ENCODE measurements around the gene VWA8.
"Not testable (repeated sequence)": the region's sequence is repeated elsewhere in the genome, so short reads cannot be mapped to it uniquely, and the experiment has no call there.

Gene VWA8

GRCh38 chr13:41647699-41648313 lies 313.1 kb downstream of the VWA8 start:
- not testable (repeated sequence) for DNase-seq

DNA sequence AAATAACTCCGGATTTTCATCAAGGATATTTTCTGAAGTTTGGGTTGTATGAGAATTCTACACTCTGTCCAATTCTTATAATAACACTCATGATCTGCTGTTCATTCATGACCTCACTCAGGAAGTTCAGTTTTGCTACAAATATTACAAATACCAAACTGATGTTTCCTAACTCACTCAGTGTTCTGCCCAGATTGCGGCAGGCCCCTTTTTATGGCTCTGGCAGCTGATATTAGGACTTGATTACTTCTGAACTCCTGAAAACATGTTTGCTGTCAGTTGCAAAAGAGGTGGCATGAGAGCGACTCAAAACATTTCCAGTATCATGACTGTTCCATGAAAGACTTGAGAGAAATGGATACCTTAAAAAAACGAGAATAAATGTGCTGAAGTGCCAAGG lies 315.6 kb downstream of the VWA8 start:
- no peak for DNase-seq

GRCh38 chr13:41644742-41645141 lies 316.2 kb downstream of the VWA8 start:
- DNase-seq, result no peak

GRCh38 chr13:41643507-41643906 lies 317.4 kb downstream of the VWA8 start:
- DNase-seq, result no peak

DNA sequence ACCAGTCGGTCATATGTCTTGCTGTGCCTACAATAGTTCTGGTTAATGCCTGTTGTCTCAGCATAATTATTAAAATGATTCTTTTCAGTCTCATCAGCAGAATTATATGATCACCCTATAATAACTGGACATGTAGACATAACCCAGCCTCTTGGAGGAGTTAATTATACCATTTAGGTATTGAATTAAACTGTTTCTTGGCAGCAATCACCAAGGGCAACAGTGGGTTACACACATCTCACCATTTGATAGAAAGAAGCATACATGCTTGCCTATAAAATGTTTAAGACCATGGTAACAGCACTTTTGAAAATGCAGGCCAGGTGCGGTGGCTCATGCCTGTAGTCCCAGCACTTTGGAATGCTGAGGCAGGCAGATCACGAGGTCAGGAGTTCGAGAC lies 318.9 kb downstream of the VWA8 start:
- DNase-seq, result no peak

- DNase-seq, result no peak
These were observed 319.5 kb downstream of the VWA8 start for GRCh38 chr13:41641429-41641828.

DNA sequence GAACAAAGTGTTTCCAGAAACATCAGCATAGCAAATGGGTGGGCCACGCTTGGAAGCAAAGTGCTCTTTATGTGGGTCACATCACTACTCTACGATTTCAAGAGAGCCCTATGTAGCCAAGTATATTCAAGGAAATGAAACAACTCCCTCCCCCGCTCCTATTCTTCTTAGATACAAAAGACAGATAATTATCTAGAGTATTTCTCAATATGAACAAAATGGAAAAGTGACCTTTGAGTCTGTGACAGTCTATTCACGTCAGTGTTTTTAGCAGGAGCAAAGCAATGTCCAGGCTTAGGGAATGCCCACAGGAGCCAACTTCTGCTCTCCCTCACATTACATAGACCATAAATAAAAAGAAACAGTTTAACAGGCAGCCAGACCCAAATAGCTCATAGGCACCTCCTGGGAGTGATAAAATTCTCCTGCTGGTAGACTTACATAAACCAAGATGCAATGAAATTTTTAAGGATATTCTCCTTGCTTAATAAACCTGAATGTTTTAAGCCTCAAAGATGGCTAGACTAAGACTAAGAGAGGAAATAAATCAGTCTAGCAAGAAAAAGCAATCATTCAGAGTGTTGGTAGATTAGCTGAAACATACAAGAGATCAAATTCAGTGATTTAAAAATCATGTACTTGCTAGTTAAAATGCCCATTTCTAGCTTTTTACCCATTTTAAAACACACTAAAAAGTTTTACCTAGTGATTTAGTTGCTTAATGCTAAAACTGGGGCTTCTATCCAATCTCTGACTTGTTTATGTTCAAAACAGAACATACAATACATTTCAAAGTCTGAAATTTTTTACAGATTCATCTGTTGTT lies 320.7 kb downstream of the VWA8 start:
- no peak for DNase-seq

GRCh38 chr13:41639237-41639904 lies 321.5 kb downstream of the VWA8 start:
- no peak for DNase-seq

GRCh38 chr13:41637586-41637985 lies 323.3 kb downstream of the VWA8 start:
- DNase-seq, result no peak

- not testable (repeated sequence) for DNase-seq
These were observed 323.9 kb downstream of the VWA8 start for GRCh38 chr13:41637032-41637431.

- not testable (repeated sequence) for DNase-seq
These were observed 324.3 kb downstream of the VWA8 start for GRCh38 chr13:41636590-41636989.

DNA sequence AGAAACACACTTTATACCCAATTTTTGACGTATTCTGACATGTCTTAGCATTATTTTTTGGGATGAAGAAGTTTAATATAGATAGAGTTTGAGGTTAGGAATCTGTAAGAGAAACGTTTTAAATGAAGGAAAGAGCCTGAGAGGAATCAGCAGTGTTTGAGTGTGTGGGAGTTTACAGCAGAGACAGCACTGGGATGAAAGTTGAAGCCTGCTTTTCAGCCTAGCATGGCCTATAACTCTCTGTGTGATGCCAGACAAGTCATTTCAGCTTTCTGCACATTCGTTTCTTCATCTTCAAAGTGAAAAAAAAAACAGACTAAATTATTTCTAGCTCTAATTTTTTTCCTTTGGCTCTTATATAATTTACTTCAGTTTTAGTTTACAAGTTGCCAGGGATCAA lies 326.5 kb downstream of the VWA8 start:
- no peak for DNase-seq

- no peak for DNase-seq
These were observed 327.1 kb downstream of the VWA8 start for GRCh38 chr13:41633776-41634175.

DNA sequence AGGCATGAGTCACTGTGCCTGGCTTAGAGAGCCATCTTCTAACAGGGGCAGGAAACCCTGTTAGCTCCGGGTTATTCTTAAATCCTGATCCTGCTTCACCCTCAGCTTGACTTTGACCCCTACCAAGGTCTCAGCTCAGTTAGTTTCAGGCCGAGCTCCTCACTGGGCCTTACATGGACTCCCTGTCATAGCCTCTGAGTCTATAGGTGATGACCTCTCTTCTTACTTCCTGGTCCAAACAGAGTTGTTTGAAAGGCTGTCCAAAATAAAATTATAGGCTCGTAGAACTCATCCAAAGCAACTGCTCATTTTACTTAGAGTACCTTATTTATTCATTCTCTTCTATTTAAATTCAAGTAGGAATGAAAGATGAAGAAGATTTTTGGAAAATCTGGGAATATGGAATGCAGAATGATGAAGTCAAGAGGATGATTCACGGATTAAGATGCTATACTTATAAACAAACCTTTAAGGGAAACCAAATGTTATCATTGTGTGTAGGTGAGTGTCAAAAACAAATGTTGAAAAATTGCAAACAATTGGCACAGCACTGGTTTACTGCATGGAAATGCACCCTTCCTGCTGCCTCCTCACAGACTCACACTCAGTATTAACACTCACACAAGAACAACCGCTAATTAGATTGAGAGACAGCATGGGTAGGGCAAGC lies 329.5 kb downstream of the VWA8 start:
- DNase-seq, result no peak

DNA sequence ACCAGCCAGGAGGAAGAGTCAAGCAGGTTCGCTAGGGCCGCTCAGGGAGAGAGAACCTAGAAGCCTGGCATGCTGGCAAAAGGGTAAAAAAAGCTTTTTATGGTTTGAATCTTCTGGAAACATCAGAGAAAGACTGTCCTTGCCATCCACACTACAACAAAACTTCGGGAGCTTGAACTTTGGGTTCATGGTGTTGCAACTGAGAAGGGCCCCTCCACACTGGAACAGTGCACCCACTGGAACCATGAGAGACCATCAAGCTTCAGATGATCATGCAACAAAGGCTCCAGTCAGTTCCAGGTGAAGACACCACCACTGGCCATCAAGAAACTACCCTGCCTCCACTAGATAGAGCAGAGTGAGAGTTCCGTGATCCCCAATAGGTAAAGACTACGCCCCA lies 333.5 kb downstream of the VWA8 start:
- no peak for DNase-seq

- no peak for DNase-seq
These were observed 336.9 kb downstream of the VWA8 start for GRCh38 chr13:41624041-41624440.

GRCh38 chr13:41622432-41623429 lies 338.2 kb downstream of the VWA8 start:
- DNase-seq, result no peak

DNA sequence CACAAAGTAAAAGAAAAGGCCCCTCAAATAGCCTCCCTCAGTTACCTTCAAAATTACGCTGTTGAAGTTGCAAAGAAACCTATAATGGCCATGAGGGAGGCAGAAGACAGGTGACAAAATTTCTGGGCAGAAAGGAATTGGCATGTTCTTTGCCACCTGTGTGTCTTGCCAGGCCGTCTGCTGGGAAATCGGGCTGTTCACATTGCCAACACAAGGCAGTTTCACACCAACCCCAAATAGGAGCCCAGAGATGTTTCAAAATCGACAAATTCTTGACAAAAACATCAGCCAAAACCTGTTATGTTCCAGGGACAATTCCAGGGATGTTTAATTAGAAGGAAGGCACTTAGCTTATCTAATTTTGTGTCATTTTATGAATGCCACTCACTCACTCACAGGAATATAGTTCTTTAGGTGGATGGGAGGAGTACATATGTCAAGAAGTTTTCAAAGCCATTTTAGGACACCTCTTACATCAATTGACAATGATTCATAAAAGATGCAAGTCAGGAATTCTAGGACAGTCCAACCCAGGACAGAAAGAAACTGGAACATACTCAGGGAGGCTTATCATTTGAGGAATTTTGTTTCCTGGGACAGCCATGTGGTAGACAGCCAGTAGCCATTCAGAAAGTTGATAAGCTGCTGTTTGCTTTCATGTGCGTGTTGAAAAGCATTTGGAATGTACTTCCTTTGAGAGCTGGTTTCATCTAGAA lies 339.0 kb downstream of the VWA8 start:
- DNase-seq, result no peak

DNA sequence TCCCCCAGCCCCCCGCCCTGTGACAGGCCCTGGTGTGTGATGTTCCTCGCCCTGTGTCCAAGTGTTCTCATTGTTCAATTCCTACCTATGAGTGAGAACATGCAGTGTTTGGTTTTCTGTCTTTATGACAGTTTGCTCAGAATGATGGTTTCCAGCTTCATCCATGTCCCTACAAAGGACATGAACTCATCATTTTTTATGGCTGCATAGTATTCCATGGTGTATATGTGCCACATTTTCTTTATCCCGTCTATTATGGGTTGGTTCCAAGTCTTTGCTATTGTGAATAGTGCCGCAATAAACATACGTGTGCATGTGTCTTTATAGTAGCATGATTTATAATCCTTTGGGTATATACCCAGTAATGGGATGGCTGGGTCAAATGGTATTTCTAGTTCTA lies 343.3 kb downstream of the VWA8 start:
- not testable (repeated sequence) for DNase-seq

DNA sequence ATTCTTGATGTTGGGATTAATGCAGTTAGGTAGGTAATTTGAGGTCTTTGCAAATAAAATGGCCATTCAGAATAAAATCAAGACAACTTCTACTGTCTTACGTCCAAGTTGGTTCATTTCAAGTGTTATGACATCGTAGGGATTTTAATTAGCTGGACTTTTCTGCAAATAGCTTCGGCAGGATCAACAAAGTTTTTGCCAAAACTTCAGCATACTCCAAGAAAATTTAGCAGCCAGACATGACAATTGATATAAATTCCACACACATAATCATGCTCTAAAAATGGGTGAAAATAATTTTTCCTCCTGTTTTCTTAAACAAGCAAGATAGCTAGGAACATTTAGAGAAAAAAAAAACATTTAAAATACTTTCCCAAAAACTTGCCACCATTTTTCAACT lies 344.8 kb downstream of the VWA8 start:
- DNase-seq, result no peak
